ENCODE measurements around the gene C15orf39. TPM values are rescaled to one million over a fixed set of nuclear protein-coding genes. Genes with fewer than 3 reads are reported as not detected.

C15orf39 gene
- total RNA-seq, 1 experiment from 2014 or later, result 28.9 TPM

DNA sequence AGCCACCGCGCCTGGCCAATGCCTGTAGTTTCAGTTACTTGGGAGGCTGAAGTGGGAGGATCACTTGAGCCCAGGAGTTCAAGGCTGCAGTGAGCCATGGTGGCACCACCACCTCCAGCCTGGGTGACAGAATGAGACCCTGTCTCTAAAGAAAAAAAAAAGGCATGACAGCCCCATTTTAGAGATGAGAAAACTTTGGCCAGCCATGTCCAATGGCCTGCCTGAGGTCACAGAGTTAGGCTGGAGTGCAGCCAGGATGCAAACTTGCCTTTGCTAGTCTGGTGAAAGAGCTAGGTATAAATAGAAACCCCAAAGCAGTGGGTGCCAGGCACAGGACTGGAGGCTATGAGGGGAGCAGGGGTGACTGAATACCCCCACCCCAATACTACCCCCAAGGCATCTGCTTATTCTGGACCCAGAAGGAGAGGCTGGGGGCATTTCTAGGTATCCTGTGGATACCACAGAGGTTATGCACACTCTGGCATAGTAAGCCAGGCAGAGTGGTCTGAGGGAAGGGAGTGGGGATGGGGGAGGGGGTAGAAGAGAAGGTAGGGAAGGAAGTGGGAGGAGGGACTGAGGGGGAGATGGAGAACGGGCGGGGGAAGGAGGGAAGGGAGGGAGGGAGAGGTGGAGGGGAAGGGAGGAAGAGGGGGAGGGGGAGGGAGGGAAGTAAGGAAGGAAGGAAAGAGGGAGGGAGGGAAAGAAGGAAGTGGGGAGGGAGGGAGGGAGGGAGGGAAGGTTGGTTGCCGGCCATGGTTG, 16.2 kb upstream of the C15orf39 start:
- Histone ChIP-seq H3K36me3 (ENCODE audit: insufficient read depth, low read length, poor library complexity, severe bottlenecking) (no peaks in the 10 kb centered on the region), H3K27ac (ENCODE audit: low read depth, low read length, poor library complexity, severe bottlenecking) (no peak overlapping the region), H3K9me3 (ENCODE audit: low read depth, low read length, poor library complexity, severe bottlenecking) (no peaks in the 10 kb centered on the region), H3K27me3 (replicated peaks; ENCODE audit: insufficient read depth, low read depth, low read length, poor library complexity) (no peaks in the 10 kb centered on the region), H3K4me1 (ENCODE audit: insufficient read depth, low read length, poor library complexity, severe bottlenecking) (no peaks in the 10 kb centered on the region), H3K4me3 (ENCODE audit: low read depth, low read length, poor library complexity, severe bottlenecking) (no peak overlapping the region)
- no peak for TF ChIP-seq EZH2 (IDR thresholded peaks at IDR 0.05; ENCODE audit: borderline replicate concordance, low read depth, low read length, poor library complexity, severe bottlenecking)
- TF ChIP-seq, protein P1, sequence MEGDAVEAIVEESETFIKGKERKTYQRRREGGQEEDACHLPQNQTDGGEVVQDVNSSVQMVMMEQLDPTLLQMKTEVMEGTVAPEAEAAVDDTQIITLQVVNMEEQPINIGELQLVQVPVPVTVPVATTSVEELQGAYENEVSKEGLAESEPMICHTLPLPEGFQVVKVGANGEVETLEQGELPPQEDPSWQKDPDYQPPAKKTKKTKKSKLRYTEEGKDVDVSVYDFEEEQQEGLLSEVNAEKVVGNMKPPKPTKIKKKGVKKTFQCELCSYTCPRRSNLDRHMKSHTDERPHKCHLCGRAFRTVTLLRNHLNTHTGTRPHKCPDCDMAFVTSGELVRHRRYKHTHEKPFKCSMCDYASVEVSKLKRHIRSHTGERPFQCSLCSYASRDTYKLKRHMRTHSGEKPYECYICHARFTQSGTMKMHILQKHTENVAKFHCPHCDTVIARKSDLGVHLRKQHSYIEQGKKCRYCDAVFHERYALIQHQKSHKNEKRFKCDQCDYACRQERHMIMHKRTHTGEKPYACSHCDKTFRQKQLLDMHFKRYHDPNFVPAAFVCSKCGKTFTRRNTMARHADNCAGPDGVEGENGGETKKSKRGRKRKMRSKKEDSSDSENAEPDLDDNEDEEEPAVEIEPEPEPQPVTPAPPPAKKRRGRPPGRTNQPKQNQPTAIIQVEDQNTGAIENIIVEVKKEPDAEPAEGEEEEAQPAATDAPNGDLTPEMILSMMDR (conservative IDR thresholded peaks at IDR 0.05; ENCODE audit: low read depth, low read length), result no peak
- intact Hi-C loops (cut with micrococcal nuclease; ENCODE audit: unreplicated experiment), result no loop called here
- POLR2A ChIA-PET (ENCODE audit: low non-redundant PET), result no interaction called here
- DNase-seq (ENCODE audit: low spot score), result no peak
- CTCF ChIA-PET, result no interaction called here
- BruUV-seq (replicated peaks), result no TSS peak

DNA sequence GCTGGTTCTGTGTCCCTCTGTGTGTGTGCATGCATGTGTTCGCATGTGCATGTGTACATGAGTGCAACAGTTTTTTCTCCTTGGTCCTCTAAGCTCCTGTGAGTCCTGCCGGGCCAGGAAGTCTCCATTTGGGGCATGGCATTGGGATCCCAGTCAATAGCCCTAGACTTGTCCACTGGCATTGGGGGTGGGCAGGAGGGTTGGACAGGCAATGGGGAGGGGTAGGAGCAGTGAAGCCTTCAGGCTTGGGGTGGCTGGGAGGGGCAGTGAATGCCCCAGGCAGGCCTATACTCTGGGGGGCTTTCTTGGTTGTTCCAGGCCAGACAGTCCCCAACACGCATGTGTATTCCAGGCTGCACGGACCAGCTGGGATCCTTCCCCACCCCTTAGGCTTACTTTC, 15.6 kb upstream of the C15orf39 start:
- Histone ChIP-seq H3K4me1 (ENCODE audit: insufficient read depth, low read length, poor library complexity, severe bottlenecking) (no peaks in the 10 kb centered on the region), H3K27me3 (replicated peaks; ENCODE audit: insufficient read depth, low read depth, low read length, poor library complexity) (no peaks in the 10 kb centered on the region), H3K27ac (ENCODE audit: low read depth, low read length, poor library complexity, severe bottlenecking) (no peak overlapping the region), H3K4me3 (ENCODE audit: low read depth, low read length, poor library complexity, severe bottlenecking) (no peak overlapping the region), H3K9me3 (ENCODE audit: low read depth, low read length, poor library complexity, severe bottlenecking) (no peaks in the 10 kb centered on the region), H3K36me3 (ENCODE audit: insufficient read depth, low read length, poor library complexity, severe bottlenecking) (no peaks in the 10 kb centered on the region)
- intact Hi-C loops (cut with micrococcal nuclease; ENCODE audit: unreplicated experiment), result no loop called here
- ChIA-PET CTCF (no interaction called here), POLR2A (ENCODE audit: low non-redundant PET) (no interaction called here)
- TF ChIP-seq EZH2 (IDR thresholded peaks at IDR 0.05; ENCODE audit: borderline replicate concordance, low read depth, low read length, poor library complexity, severe bottlenecking), result no peak
- TF ChIP-seq, protein P1 (conservative IDR thresholded peaks at IDR 0.05; ENCODE audit: low read depth, low read length), result no peak
- no TSS peak for BruUV-seq (replicated peaks)
- DNase-seq (ENCODE audit: low spot score), result no peak

DNA sequence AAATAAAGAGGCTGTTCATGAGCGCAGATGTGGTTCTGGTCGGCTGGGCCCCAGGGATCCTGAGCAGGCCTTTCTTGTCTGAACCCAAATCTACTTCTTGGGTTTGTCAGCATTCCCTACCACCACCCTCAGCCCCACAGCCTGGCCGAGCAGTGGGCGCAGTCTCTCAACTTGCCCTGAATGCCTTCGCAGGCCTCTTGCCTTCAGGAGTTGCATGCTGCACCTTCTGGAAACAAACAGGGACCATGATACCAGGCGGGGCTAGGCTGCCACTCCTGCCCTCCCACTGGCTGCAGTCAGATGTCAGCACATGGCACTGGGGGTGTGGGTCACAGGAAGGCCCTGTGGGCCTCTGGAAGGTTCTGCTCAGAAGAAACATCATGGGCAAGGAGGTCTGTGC, 13.2 kb upstream of the C15orf39 start:
- ChIA-PET CTCF (no interaction called here), POLR2A (ENCODE audit: low non-redundant PET) (no interaction called here)
- intact Hi-C loops (cut with micrococcal nuclease; ENCODE audit: unreplicated experiment), result no loop called here
- TF ChIP-seq, protein P1 (conservative IDR thresholded peaks at IDR 0.05; ENCODE audit: low read depth, low read length), result no peak
- no peak for TF ChIP-seq EZH2 (IDR thresholded peaks at IDR 0.05; ENCODE audit: borderline replicate concordance, low read depth, low read length, poor library complexity, severe bottlenecking)
- no peak for DNase-seq (ENCODE audit: low spot score)
- BruUV-seq (replicated peaks), result no TSS peak
- H3K36me3 ChIP-seq (ENCODE audit: insufficient read depth, low read length, poor library complexity, severe bottlenecking), result no peaks in the 10 kb centered on the region
- no peaks in the 10 kb centered on the region for H3K4me1 ChIP-seq (ENCODE audit: insufficient read depth, low read length, poor library complexity, severe bottlenecking)
- no peak overlapping the region for H3K27ac ChIP-seq (ENCODE audit: low read depth, low read length, poor library complexity, severe bottlenecking)
- no peaks in the 10 kb centered on the region for H3K27me3 ChIP-seq (replicated peaks; ENCODE audit: insufficient read depth, low read depth, low read length, poor library complexity)
- no peak overlapping the region for H3K4me3 ChIP-seq (ENCODE audit: low read depth, low read length, poor library complexity, severe bottlenecking)
- no peaks in the 10 kb centered on the region for H3K9me3 ChIP-seq (ENCODE audit: low read depth, low read length, poor library complexity, severe bottlenecking)
